HG02885 (cell line): ENCODE results near the gene ARHGDIG.

Experiments used
- ATAC-seq: cut with Tn5 transposase; IDR thresholded peaks from one replicate; pipeline ENCODE4 v1.9.1; 2021; ENCODE audit warnings: mild to moderate bottlenecking; ENCODE audit not compliant: unreplicated experiment, poor library complexity

Gene ARHGDIG

DNA sequence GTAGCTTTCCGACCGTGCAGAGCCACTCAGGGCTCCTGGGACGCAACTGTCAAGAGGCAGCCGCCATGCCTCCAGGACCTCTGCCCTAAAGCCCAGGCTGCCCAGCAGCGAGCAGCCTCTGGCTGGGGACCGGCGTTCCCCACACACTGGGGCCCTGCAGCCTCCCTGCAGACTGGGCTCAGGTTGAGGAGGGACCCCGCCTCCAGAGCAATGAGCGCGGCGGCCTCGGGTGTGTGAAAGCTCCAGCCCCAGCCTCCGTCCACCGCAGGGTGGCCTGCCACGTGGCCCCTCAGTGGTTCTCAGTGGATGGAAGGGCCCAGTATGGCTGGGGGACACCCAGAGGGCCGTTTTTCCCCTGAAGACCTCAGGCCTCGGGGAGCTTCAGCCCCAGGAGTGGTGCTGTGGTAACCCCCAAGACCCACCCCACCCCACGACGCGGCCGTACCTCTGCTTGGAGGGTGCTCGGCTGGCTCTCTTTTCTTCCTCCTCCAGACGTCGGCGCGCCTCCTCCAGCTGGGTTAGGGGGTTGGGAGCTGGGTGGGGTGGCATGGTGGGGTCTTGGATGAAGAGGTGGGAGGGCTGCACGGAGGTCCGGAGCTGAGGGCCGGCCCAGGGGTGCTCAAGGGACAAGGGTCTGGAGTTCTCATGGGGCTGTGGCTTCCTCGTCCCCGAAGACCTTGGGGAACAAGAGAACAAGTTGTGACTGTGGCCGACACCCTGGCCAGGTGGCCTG, 12.8 kb downstream of the ARHGDIG start:
- no peak for ATAC-seq

DNA sequence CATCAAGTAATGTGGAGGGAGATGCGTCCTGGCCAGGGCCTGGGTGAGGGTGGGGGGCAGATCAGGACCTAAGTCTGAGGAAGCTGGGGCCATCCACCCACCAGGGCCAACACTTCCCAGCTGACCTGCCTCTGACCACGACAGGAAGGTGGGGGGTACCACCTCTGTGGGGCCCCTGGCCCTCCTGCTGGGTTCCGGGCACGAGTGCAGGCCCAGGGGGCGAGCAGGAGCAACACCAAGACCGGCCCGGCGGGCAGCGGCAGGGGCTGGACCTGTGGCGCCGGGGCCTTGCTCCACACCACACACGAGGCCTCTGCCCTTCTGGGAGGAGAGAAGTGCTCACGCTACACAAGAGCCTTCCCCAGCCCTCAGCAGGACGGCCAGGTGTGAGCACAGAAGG, 15.9 kb downstream of the ARHGDIG start:
- no peak for ATAC-seq

- no peak for ATAC-seq
These were observed 16.6 kb downstream of the ARHGDIG start for GRCh38 chr16:296806-297510.

DNA sequence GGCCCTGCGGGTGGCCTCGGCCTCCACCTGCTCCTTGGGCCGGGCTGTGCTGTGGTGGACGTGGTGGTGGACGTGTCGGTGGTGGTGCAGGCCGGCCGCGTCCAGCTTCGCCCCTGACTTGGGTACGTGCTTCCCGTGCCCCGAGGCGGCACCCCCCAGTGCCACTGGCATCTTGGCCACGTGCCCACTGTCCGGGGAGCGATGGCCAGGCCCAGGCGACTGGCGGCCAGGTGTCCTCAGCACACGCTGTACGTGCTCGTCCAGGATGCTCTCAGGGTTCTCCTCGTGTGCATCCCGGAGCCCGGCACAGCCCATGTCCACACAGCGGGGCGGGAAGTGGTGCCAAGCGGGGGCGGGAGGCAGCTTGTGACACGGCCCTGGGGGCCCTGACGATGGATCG, 17.4 kb downstream of the ARHGDIG start:
- no peak for ATAC-seq

- no peak for ATAC-seq
These were observed 20.8 kb downstream of the ARHGDIG start for GRCh38 chr16:301235-301634.

DNA sequence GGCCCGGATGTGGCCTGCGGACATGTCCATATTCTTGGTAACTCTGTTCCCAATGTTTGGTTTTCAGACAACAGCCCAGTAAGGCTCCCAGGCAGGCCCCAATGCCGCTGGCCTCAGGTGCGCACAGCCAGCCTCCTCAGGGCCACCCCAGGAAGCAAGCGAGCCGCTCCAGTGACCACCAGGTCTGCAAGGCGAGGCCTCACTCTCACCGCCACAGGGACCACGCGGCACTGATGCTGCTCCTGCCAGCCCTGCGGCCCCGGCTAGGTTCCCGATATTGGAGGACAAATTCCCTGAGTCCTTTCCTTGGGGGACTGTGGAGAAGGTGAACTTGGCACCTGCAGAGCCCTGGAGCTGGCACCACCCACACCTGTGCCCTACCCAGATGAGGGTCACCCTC, 21.6 kb downstream of the ARHGDIG start:
- no peak for ATAC-seq

GRCh38 chr16:303760-304505, 23.5 kb downstream of the ARHGDIG start:
- ATAC-seq: no peak

DNA sequence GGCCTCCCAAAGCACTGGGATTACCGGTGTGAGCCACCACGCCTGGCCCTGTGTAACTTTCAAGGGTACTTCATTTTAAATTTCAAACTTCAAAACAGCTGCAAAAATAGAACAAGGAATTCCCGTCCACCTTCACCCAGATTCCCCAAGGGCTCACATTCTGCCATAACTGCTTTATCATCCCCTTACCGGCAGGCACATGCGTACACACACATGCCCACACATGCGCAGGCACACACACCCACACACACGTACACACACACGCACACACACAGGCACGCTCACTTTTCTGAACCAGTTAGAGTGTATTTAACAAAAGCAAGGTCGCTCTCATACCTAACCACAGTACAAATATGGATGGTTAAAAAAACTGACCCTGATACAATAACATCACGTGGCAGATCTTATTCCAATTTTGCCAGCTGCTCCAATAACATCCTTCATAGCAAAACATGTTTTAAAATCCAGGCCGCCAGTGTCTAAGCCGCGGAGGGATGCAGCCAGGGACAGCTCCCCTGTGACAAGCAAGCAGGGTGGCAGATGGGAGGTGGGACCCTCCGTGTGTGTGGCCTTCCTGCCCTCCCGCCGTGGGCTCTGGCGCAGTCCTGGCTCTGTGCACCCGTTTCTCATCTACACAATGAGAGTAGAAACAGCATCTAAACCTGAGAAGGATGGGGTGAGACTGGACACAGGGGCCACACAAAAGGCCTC, 25.7 kb downstream of the ARHGDIG start:
- ATAC-seq: no peak

DNA sequence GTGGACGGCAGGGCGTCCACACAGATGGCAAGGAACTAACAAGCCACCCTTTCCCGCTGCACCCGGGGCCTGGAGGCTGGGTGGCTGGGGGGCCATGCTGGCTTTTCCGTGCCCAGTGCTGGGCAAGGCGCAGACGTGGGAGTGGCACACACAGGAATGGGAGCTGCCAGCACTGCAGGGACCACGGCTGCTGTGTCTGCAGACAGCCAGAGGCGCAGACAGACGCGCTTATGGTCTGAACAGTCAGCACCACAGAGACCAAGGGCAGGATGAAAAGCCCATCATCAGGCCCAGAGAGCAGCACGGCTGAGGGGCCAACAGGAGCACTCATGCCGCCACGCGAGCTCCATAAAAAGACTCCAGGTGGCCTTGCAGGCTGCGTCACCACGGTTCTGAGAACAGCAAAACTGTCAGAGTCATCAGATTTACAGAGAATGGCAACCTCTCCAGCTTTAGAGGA, 26.6 kb downstream of the ARHGDIG start:
- no peak for ATAC-seq

GRCh38 chr16:307691-308312, 27.4 kb downstream of the ARHGDIG start:
- ATAC-seq: no peak

GRCh38 chr16:309476-309875, 29.1 kb downstream of the ARHGDIG start:
- no peak for ATAC-seq

GRCh38 chr16:311725-312124, 31.3 kb downstream of the ARHGDIG start:
- no peak for ATAC-seq

- no peak for ATAC-seq
These were observed 34.0 kb downstream of the ARHGDIG start for GRCh38 chr16:314351-314750.

GRCh38 chr16:314795-315299, 34.5 kb downstream of the ARHGDIG start:
- no peak for ATAC-seq

GRCh38 chr16:316741-317464, 36.5 kb downstream of the ARHGDIG start:
- no peak for ATAC-seq

GRCh38 chr16:317583-317982, 37.2 kb downstream of the ARHGDIG start:
- no peak for ATAC-seq

DNA sequence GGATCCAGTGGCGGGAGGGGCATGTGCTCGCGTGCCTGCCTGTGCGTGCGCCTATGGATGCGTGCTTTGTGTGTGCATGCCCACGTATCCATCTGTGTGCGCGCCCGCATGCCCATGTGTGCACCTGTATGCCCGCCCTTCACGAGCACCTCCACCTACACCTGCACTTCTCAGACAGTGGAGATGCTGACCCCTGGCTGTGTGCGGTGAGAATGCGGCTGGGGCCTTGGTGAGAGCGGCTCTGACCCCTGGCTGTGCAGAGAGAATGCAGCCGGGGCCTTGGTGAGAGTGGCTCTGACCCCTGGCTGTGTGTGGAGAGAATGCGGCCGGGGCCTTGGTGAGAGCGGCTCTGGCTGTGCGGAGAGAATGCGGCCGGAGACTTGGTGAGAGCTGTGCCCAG, 38.2 kb downstream of the ARHGDIG start:
- ATAC-seq: no peak

DNA sequence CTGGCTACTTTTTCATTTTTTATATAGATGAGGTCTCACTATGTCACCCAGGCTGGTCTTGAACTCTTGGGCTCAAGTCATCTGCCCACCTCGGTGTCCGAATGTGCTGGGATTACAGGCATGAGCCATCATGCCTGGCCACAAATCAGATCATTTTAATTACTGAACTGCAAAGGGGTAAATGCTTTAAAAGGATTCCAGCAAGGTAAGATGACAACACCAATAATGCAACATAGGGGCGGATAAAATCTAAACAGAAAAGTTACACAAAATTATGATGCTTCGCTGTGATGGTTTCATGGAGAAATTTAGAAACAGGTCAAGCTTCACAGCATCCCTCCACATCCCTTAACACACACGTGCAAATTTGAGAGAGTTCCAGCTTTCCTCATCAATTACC, 39.8 kb downstream of the ARHGDIG start:
- ATAC-seq: no peak

- no peak for ATAC-seq
These were observed 41.1 kb downstream of the ARHGDIG start for GRCh38 chr16:321532-321931.
